ENCODE data around the gene MLLT10.

DNA sequence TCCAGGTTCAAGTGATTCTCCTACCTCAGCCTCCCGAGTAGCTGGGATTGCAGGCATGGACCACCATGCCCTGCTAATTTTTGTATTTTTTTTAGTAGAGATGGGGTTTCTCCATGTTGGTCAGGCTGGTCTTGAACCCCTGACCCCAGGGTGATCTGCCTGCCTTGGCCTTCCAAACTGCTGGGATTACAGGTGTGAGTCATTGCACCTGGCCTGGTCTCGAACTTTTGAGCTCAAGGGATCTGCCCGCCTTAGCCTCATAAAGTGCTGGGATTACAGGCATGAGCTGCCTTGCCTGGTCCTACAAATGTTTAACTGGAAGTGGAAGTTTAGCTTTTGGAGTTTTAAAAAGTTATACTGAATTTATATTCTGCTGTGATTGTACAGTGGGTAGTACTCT is 2.8 kb downstream of the MLLT10 start:
- TF ChIP-seq, protein P1, sequence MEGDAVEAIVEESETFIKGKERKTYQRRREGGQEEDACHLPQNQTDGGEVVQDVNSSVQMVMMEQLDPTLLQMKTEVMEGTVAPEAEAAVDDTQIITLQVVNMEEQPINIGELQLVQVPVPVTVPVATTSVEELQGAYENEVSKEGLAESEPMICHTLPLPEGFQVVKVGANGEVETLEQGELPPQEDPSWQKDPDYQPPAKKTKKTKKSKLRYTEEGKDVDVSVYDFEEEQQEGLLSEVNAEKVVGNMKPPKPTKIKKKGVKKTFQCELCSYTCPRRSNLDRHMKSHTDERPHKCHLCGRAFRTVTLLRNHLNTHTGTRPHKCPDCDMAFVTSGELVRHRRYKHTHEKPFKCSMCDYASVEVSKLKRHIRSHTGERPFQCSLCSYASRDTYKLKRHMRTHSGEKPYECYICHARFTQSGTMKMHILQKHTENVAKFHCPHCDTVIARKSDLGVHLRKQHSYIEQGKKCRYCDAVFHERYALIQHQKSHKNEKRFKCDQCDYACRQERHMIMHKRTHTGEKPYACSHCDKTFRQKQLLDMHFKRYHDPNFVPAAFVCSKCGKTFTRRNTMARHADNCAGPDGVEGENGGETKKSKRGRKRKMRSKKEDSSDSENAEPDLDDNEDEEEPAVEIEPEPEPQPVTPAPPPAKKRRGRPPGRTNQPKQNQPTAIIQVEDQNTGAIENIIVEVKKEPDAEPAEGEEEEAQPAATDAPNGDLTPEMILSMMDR (IDR thresholded peaks at IDR 0.05; ENCODE audit: extremely low read depth in 1 of 2, insufficient read depth in 1 of 2, low read depth in 1 of 2, low read length in 2 of 2) = no peak
- no peak for TF ChIP-seq MYC (IDR thresholded peaks at IDR 0.05; ENCODE audit: low read depth, low read length)

Data from endothelial cell of umbilical vein (primary cell).